Stimulated activated CD4-positive, alpha-beta T cell treated with anti-CD3 and anti-CD28 coated beads, Interleukin-12 subunit alpha, Interleukin-12 subunit beta, amount 100 ng/mL, for 4 hours (primary cell): ENCODE data around the gene MATR3.
"Not testable (repeated sequence)": the region's sequence is repeated elsewhere in the genome, so short reads cannot be mapped to it uniquely, and the experiment has no call there.

Experiments
- DNase-seq: peaks from one replicate; pipeline ENCODE4 v3.0.0-alpha.2; 2020

MATR3 gene

GRCh38 chr5:139301808-139302499 lies 8.4 kb downstream of the MATR3 start:
- no peak for DNase-seq

- DNase-seq, result no peak
These were observed 11.1 kb downstream of the MATR3 start for GRCh38 chr5:139304391-139305324.

- DNase-seq, result no peak
These were observed 12.7 kb downstream of the MATR3 start for GRCh38 chr5:139306197-139306596.

GRCh38 chr5:139306628-139307379 lies 13.3 kb downstream of the MATR3 start:
- DNase-seq, result no peak

GRCh38 chr5:139308797-139309196 lies 15.3 kb downstream of the MATR3 start:
- DNase-seq, result no peak

GRCh38 chr5:139310715-139311186 lies 17.2 kb downstream of the MATR3 start:
- not testable (repeated sequence) for DNase-seq

GRCh38 chr5:139312075-139312474 lies 18.5 kb downstream of the MATR3 start:
- no peak for DNase-seq

GRCh38 chr5:139314276-139314675 lies 20.7 kb downstream of the MATR3 start:
- DNase-seq, result no peak

- DNase-seq, result no peak
These were observed 21.6 kb downstream of the MATR3 start for GRCh38 chr5:139315056-139315615.

- no peak for DNase-seq
These were observed 42.3 kb downstream of the MATR3 start for GRCh38 chr5:139335811-139336210.

GRCh38 chr5:139340051-139340450 lies 46.5 kb downstream of the MATR3 start:
- DNase-seq, result no peak

GRCh38 chr5:139341187-139341688 lies 47.7 kb downstream of the MATR3 start:
- no peak for DNase-seq

- peak; percentile 94 for DNase-seq
These were observed 48.3 kb downstream of the MATR3 start, which contains the start of gene PAIP2 for GRCh38 chr5:139341689-139342422. Gene PAIP2, plus strand, starts transcription at chr5:139341854. Its CDS starts 21,931 bp downstream, at chr5:139363785.

GRCh38 chr5:139342423-139342723 lies 48.8 kb downstream of the MATR3 start:
- no peak for DNase-seq

- DNase-seq, result no peak
These were observed 49.9 kb downstream of the MATR3 start for GRCh38 chr5:139343476-139343875.

- DNase-seq, result no peak
These were observed 50.6 kb downstream of the MATR3 start for GRCh38 chr5:139344177-139344576.

- DNase-seq, result not testable (repeated sequence)
These were observed 51.9 kb downstream of the MATR3 start for GRCh38 chr5:139345442-139345841.

GRCh38 chr5:139347863-139348262 lies 54.3 kb downstream of the MATR3 start:
- not testable (repeated sequence) for DNase-seq

- DNase-seq, result no peak
These were observed 60.6 kb downstream of the MATR3 start for GRCh38 chr5:139354186-139354585.

- not testable (repeated sequence) for DNase-seq
These were observed 62.4 kb downstream of the MATR3 start for GRCh38 chr5:139355900-139356299.

- DNase-seq, result no peak
These were observed 64.5 kb downstream of the MATR3 start for GRCh38 chr5:139358064-139358463.

- DNase-seq, result no peak
These were observed 66.8 kb downstream of the MATR3 start for GRCh38 chr5:139360384-139360783.
